C4-2B (cell line): ENCODE data around the gene MEGF8.

Experiments
- H3K27ac ChIP-seq: fragments of 450-650 bp; 2 replicates; pipeline ENCODE4 v1.5.1; 2017
- ZFX ChIP-seq: fragments of 450-650 bp; IDR thresholded peaks from 2 replicates; pipeline ENCODE4 v1.6.1; 2017
- TF ChIP-seq, protein P1 (sequence below): fragments of 450-650 bp; conservative IDR thresholded peaks from 2 replicates; pipeline ENCODE4 v1.5.1; 2017; ENCODE audit warnings: mild to moderate bottlenecking

MEGF8 gene

DNA sequence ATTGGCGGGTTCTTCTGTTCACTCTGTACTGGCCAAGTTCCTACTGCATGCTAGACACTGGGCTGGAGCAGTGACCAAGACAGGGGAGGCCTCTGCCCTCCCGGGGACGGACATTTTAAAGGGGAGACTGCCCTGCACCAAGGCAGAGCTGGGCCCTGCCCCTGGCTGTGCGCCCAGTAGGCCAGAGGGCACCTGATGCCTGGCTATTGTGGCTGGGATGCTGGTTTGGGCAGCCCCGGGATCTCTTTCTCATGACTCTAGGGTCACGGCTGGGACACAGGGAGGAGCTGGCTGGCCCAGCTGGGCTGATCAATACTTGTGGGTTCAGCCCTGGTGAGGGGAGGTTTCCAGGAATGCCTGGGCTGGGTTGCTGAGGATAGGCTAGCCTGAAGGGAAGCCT, 84.0 kb downstream of the MEGF8 start:
- no peak for TF ChIP-seq ZFX
- TF ChIP-seq, protein P1, sequence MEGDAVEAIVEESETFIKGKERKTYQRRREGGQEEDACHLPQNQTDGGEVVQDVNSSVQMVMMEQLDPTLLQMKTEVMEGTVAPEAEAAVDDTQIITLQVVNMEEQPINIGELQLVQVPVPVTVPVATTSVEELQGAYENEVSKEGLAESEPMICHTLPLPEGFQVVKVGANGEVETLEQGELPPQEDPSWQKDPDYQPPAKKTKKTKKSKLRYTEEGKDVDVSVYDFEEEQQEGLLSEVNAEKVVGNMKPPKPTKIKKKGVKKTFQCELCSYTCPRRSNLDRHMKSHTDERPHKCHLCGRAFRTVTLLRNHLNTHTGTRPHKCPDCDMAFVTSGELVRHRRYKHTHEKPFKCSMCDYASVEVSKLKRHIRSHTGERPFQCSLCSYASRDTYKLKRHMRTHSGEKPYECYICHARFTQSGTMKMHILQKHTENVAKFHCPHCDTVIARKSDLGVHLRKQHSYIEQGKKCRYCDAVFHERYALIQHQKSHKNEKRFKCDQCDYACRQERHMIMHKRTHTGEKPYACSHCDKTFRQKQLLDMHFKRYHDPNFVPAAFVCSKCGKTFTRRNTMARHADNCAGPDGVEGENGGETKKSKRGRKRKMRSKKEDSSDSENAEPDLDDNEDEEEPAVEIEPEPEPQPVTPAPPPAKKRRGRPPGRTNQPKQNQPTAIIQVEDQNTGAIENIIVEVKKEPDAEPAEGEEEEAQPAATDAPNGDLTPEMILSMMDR, result no peak
- H3K27ac ChIP-seq, result no peak overlapping the region

DNA sequence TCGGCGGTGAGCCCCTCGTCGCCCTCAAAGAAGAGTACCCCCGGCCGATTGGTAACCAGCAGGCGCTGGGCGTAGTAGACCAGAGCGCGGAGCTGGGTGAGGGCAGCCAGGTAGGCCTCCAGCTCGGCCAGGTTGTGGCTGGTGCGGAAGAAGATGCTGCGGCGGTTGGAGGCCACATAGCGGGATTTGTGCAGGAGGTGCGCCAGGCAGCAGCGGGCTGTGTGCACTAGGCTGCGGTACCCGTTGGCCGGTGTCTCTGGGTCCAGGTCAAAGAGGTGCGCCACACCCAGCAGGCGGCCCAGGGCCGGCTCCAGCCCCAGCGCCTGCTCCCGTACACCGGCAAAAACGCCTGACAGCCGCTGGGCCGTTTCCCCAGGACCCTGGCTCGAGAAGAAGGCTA, 84.9 kb downstream of the MEGF8 start:
- no peak for TF ChIP-seq ZFX
- TF ChIP-seq, protein P1, result no peak
- H3K27ac ChIP-seq, result no peak overlapping the region

DNA sequence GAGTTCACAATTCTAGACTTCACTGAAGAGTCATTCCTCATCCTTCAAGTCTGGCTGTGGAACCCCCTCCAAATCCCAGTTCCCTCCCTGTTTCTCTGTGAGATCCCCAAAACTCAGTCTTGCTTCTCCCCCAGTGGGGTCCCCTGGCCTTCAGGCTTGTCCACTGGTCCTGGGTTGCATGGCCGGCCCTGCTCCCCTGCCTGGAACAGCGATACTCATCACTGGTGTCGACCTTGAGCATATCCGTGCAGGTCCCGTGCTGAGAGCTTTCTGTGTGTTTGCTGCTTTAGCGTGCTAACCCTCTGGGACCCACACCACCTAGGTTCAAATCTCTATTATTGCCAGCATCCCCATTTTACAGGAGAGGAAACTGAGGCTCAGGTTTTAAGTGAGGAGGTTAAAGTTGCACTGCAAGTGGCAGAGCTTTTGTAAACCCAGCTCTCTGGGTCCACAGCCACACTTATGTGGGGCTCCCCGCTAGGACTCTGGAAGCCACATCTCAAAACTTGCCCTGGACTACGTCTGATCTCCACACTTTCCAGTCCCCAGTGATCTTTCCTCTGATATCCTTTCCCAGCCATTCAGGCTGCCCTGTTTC, 86.2 kb downstream of the MEGF8 start:
- TF ChIP-seq, protein P1, result no peak
- no peak for TF ChIP-seq ZFX
- H3K27ac ChIP-seq, result no peak overlapping the region

DNA sequence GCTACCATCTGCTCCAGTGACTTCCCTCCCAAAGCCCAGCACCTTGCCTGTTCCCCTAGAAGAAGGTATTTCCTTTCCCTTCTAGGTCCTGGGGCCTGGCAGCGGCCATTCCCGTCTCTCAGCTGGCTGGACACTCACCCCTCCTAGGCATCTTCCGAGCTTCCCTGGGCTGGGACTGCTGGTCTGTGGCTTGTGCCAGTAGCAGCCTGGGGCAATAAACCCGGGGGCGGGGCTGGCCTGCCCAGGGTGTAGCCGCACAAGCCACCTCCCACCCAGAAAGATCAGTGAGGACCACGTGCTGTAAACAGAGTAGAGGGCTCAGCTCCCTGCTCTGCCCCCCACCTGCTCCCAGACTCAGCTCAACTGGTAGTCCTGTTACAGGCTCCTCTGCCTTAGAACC, 86.8 kb downstream of the MEGF8 start:
- TF ChIP-seq, protein P1, result no peak
- TF ChIP-seq ZFX, result no peak
- no peak overlapping the region for H3K27ac ChIP-seq

DNA sequence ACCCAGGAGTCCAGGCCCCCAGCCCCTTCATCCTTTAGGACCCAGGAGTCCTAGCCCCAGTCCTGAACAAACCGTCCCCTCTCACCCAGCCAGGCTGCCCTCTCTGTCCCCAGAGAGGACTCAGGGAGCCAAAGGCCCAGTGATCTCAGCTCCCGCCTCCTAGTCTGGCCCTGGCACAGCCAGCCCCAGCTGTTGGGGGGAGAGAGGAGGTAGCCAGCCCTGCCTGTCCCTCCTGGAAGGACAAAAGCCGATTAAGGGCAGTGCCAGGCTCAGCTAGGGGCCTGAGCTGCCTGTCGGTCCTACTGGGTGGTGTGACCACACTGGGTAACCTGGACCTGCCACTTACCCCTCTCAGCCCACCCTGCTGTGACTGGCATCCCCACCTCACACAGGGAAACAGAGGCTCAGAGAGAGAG, 87.2 kb downstream of the MEGF8 start:
- no peak overlapping the region for H3K27ac ChIP-seq
- no peak for TF ChIP-seq ZFX
- TF ChIP-seq, protein P1, result no peak

DNA sequence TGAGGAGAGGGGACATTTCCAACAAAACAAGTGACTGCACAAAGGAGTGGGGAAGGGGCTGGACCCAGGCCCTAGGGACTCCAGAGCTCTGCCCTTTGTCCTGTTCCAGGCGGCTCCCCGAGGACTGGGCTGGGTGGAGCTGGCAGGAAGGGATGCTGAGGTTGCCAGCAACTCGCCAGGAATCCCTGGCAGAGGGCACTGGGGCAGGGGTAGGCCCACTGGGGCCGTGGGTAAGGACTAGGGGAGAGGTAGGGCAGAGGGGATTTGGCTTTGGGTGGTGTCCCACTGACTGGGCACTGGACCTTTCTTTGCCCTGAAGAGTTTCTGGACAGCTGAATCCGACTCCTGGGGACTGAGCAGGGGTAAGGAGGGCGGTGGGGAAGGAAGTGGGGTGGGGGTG, 93.9 kb downstream of the MEGF8 start:
- TF ChIP-seq, protein P1, result no peak
- no peak for TF ChIP-seq ZFX
- no peak overlapping the region for H3K27ac ChIP-seq

DNA sequence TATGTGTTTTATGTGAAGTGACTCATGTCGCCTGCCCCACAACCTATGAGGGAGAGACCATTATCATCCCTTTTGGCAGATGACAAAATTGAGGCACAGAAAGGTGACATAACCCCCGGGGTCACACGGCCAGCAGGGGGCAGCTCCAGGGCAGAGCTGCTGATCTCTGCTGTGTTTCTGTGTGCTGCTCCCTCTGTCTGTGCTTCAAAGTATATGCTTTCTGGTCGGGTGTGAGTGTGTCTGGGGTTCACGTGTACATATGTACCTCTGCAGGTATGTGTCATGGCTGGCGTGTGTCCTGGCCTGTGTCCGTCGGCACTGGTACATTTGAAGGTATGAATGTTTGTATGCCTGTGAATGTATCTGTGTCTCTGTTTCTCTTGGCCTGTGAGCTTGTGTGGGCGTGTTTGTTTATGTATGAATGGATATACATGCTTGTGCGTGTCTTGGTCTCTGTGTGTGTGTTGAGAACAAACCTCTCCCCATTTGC, 94.7 kb downstream of the MEGF8 start:
- TF ChIP-seq, protein P1, result peak; percentile 74
- TF ChIP-seq ZFX, result no peak
- peak overlapping the region; percentile 44; the same call in 1 of the 2 replicates for H3K27ac ChIP-seq
